GM19328 (cell line): ENCODE results near the gene DUSP6.
"Not testable (repeated sequence)": the region's sequence is repeated elsewhere in the genome, so short reads cannot be mapped to it uniquely, and the experiment has no call there.

Experiments used
- ATAC-seq: cut with Tn5 transposase; IDR thresholded peaks from one replicate; pipeline ENCODE4 v1.9.1; 2021; ENCODE audit warnings: mild to moderate bottlenecking, moderate library complexity; ENCODE audit not compliant: unreplicated experiment

The DUSP6 gene

DNA sequence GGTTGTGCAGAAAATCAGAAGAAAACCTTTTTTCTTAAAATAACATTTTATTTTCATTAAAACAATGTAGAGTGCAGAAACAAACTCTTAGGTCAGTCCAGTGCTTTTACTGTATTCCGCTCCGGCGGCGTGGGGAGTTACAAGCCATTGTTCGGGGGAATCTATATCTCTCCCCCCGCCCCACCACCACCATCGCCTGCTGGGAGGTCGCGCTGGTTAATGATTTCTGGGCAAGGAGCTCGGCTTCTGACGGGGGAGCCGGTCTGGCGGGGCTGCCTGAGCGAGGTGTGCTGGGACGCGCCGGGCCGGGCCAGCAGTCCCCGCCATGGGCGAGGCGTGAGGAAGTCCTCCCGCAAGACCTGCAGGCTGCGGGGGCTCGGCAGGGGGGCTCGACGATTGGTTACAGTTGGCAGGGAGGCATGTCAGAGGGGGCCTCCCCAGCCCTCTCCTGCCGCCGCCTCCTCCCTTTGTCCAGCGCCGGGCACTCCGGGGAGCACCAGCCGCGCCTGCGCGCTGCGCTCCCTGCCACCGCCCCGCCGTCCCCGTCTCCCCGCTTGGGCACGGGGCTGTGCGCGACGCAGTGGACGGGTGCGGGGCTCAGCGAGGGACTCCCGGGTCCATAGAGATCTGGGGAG, 1.0 kb upstream of the DUSP6 start:
- no peak for ATAC-seq

DNA sequence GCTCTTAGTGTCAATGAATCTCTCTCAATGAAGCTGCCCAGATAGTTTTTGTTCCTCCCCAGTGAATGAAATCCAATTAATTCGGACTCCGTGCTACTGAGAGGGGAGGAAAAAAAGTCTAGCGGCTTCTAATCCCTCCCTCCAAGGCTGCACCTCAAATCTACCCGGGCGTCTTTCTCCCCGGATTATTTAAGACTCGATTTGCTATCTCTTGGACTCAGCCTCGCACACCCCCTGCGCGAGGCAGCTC, 134 bp downstream of the DUSP6 start:
- no peak for ATAC-seq

DNA sequence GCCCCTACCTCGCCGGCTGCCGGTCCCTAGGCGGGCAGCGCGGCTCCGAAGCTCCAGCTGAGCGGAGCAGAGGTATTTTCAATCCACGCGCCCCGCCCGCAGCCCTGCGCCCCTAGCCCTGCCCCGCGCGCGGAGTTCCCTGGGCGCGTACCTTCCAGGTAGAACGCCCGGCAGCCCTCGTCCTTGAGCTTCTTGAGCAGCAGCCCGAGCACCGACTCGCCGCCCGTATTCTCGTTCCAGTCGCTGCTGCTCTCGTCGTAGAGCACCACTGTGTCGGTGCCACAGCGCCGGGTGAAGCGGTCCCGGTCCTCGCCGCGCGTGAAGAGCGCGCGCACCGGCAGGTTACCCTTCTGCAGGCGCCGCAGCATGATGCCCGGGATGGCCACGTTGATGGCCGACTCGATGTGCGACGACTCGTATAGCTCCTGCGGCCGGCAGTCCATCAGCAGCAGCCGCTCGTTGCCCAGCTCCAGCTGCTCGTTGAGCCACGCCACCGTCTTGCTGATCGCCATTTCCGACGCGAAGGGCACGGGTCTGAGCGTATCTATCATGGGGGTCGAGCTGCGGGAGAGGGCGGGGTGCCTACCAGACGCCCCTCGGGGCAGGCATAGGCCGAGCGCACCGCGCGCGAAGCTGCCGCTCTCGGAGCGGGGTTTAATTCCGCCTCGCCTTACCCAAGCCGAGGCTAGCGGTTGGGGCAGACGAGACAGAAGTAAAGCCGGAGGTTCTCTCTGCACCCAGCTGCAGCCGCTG, 636 bp downstream of the DUSP6 start:
- ATAC-seq: no peak

DNA sequence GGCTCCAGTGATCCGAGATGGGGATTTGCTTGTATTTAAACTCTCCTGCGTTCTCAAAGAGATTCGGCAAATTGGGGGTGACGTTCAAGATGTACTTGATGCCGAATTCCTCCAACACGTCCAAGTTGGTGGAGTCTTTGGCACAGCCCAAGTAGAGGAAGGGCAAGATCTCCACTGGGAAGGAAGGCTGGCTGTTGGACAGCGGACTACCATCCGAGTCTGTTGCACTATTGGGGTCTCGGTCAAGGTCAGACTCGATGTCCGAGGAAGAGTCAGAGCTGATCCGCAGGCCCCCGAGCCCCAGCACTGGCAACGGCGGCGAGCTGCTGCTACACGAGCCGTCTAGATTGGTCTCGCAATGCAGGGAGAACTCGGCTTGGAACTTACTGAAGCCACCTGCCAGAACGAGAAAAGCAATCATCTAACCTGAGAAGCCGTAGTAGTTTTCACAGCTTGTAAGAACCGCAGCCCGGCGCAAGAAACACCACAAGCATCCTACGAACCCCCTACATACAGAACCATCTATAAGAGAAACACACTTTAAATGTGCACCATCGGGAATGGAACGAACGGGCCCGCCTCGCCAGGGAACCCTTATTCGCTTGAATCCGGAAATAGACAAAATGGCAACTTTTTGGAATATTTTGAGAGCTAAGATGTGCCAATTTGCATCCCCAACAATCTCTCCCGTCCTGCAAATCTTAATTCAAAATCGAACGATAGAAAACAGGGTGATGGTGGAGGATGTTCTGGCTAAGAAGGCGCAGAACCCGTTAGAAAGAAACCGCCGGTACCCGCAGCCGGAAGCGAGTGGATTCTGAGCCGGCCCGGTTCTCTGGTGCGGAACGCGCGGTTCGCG, 1.4 kb downstream of the DUSP6 start:
- ATAC-seq: no peak

DNA sequence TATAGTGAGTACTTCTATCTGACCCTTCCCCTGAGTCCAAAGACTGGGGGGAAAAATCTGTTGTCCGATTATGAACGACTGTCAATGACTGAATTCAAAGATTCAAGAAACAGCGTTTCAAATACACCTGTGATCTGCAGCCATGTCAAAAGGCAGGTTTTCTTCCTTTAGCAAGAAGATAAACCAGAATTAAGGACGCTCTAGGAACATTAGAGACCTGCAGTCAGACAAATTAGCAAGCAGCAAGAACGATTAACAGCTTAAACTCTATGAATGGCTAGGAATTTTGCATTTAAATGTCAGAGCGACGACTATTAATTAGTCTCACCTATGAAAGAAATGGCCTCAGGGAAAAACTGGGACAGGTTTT, 2.1 kb downstream of the DUSP6 start:
- ATAC-seq: no peak

DNA sequence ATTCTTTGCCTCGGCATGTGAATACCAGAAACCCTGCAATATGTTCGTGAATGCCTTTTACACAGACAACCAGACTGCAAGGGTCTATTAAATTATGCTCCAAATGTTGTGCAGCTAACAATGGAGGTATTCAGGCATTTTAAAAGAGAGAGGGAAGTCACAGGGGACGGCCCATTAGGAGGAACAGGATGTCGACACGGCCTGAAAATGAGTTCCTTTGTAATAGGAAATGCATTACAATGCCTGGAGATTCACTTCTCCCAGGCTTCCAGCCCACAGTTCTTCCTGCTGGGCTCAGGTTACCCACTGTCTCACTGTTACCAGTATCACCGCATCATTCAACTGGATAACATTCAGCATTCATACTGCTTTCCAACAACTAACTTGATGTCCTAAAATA, 2.5 kb downstream of the DUSP6 start:
- ATAC-seq: no peak

DNA sequence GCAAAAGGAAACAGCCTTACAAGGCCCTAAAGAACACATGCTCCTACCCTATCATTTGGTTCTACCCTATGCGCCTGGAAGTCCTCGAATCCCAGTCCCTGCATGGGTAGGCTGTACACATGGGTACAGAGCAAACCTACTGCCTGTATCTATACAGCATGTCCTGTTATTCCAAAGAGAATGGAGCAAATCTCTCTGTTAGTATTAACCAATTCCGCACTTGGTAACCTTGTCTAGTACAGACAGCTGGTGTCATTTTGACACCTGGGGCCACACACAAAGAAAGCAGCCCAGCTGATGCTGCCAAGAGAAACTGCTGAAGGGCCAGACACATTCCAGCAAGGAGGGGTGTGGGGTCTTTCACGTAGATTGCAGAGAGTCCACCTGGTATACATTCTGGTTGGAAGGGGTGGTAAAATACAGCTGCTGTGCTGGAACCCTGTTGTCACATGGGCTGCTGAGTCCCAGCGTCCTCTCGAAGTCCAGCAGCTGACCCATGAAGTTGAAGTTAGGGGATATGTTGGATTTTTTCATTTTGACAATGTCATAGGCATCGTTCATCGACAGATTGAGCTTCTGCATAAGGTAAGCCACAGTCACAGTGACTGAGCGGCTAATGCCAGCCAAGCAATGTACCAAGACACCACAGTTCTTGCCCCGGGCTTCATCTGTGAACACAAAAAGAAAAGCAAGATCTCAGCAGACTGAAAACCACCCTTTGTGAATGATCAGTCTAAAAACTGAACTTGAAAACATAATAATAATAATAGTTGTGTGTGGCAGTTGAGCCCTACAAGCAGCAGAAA, 3.2 kb downstream of the DUSP6 start:
- ATAC-seq: no peak

DNA sequence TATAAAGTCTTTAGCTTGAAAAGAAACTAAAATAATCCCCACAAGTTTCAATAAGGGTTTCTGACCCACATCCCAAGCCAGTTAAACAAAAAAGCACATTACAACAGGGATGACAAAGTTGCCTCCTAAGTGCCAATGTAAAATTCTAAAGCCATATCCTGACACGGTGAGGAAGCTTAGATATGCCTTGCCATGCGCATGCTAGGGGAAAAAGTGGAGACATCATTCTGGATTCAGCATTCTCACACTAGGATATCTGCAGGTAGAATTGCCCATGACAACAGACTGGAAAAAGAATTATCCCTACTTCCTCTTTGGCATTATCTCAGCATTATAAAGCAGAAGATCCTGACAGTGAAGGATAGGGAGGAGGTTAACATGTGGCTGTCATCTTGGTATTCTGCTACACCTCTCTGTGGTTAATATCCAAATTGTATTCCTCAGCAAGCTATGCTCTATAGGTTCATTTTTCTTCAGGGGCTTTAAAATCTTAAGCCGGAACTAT, 4.9 kb downstream of the DUSP6 start:
- ATAC-seq: no peak

DNA sequence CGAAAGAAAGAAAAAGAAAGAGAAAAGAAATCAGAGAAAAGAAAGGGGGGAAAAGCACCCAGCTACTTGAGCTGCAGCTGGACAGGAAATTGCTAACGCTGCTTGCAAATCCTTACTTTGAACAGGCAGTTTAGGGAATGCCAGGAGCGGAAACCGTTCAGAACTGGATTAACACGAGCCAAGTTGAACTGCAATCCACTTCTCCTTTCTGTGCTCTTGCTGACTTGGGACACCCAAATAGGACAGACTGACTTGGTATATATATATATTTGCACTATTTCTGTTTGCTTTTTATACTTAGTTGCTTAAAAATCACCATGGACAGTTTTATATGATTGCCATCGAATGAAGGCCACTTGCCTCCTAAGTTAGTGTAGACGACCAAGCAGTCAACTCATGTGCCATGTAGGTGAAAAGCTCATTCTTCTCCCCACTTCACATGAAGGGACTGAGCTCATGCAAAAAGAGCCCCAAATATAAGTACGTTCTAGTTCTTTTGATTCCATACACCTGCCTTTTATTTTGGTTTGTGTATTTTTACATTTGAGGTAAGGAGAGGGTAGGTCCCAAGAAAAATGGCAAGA, 5.5 kb downstream of the DUSP6 start:
- no peak for ATAC-seq

DNA sequence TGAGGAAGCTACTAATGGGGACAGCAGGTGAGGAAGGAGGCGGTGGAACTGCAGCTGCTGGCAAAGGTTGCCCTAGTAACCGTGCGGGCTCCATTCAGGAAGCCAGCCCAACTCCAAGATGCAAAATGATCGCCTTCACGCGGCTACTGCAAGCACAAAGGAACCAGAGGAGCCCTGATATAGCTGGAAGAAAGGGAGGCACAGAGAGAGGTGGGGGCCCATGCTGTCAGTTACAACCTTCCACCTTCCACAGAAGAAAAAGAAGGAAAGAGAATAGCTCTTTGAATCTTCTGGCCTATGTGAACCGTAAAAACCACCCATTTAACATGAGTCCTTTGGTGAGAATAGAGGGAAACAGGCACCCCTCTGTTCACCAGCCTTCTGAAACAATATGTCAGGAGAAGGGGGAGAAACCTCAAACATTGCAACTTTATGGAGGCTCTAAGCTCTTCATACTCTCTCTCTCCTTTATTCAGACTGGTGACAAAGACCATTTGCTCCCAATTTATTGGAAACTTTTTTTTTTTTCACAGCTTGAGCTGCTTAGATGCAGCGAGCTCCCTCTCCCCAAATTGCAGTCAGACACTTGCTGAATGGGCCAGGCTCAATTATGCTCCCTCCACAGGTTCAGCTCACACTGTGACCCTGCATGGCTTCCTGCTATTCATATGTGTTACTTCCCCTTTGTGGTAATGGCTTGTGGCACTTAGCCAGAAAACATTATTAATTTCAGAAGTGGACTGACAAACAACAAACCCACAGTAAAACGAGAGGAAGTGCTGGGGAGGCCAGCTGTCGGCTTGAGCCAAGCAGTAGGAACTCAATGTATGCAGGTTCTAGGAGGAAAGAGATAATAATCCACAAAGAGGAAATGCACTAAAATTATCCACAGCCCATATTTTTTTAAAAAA, 6.2 kb downstream of the DUSP6 start:
- peak; percentile 99 for ATAC-seq

DNA sequence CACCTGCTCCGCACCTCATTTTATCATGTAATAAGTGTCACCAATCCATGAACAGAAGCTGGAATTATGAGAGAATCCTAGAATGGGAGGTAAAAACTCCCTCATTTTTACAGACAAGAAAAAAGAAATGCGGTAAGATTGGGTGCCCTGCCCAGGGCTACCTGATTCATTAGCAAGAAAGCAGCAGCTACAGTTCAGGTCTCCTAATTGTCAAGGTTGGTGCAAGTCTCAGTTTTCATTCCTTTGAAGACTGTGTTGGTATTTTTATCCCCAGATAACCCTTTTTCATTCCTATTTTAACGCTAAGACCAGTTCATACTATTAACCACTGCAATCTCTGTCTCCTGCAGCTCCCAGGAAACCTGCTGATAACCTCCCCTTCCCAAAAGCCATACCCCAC, 6.9 kb downstream of the DUSP6 start:
- no peak for ATAC-seq

DNA sequence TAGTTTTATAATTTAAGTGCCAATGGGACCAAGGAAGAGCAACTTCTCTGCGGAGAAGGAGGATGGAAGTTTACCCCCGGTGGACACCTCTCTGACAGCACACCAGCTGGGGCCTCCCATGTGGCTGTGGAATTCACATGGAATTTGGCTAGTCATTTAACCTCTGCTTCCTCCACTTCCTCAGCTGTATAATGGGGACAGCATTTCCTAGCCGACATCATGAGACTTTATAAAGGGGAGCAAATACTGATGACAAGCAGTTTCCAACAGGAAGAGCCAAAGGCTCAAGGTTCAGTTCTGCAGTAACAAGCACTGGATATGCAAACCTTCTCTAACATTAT, 7.5 kb downstream of the DUSP6 start:
- no peak for ATAC-seq

DNA sequence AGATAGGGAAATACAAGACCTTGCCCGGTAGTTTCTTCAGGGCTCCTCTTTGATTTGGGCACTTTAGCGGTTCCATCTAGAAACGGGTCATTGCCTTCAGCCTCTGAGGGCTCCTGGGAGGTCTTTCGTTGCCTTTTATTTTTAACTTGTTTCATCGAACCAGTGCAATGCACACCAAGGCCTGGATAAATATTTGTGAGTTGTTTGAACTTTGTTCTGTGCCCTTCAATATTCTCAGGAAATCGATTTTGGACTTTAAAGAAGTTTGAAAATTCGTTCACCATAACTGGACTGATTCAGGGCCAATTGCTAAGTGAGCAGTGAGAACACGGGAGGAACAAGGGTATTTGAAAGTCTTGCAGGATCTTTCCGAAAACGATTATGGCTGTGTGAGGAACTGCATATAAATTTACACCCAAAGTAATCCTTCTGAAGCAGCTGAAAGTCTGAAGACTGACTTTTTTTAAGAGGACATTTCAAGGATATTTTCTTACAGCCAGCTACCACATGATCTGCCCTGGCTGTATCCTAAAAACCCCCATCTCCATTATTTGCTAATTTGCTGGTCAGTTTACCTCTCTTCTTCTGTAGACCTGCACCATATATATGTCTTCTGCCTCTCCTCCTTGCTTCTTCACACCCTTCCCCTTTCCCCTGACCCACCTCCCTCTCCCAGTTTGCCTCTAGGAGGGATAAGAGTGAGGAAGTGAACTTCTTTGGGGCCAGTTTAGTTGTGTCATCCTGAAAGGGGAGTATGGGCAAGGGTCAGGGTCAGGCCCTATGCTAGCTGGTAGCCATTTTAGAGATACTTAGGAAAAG, 8.0 kb downstream of the DUSP6 start:
- no peak for ATAC-seq

DNA sequence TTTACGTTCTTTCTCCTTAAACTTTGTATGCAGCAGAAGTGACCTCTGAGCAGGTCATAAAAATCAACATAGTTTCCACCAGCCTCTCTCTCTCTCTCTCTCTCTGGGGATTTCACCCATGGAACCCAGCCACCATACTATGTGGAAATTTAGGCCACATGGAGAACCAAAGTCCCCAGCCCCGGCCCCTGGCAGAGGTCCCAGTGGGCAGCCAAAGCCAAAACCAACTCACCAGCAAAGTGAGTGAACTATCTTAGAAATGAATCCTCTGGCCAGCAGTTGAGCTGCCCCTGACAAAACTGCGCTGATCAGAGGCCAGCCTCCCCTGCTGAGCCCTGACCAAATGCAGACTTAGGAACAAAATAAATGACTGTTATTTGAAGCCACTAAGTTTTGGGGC, 9.2 kb downstream of the DUSP6 start:
- ATAC-seq: no peak

DNA sequence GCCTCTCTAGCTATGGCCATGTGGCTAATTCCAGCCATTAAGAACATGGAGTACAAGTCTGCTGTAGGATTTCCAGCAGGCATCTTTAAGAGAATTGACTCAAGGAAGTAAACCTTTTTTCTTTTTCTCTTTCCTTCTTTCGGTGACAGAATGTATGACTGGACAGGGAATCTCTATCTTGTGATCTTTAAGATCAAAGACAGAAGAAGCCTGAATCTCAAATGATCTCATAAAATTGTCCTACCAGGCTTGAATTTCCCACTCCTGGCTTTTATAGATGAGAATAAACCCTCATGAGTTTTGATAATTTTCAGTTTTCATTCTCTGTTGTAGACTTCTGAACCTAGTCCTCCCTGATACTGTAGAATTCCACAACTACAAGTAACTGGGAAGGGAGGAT, 11.4 kb downstream of the DUSP6 start:
- ATAC-seq: no peak

DNA sequence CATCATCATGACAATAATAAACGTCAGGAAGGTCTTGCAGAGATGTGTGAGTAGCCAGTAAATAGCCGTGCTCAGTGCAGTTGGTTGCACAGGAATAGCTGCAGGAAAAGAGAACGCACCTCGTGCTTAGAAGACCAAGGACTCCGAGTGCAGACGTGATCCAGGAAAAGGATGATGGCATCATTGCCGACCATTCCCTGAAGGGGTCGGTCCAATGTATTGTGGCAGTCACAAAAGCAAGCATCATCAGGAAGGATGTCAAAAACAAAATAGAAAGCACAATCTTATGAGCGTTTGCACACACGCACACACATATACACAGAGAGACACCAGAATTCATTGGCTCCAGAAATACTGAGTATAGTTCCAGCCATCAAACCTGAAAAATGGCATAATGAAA, 12.8 kb downstream of the DUSP6 start:
- no peak for ATAC-seq

DNA sequence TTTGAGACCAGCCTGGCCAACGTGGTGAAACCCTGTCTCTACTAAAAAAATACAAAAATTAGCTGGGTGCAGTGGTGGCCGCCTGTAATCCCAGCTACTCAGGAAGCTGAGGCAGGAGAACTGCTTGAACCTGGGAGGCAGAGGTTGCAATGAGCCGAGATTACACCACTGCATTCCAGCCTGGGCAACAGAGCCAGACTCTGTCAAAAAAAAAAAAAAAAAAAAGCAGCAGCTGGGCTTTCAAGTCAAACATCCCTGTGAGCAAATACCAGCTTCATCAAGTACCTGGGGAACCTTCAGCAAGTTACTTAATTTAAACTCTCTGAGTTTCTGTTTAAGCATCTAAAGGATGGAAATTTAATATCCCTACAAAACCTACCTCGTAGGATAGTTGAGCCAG, 15.2 kb downstream of the DUSP6 start:
- ATAC-seq: not testable (repeated sequence)

DNA sequence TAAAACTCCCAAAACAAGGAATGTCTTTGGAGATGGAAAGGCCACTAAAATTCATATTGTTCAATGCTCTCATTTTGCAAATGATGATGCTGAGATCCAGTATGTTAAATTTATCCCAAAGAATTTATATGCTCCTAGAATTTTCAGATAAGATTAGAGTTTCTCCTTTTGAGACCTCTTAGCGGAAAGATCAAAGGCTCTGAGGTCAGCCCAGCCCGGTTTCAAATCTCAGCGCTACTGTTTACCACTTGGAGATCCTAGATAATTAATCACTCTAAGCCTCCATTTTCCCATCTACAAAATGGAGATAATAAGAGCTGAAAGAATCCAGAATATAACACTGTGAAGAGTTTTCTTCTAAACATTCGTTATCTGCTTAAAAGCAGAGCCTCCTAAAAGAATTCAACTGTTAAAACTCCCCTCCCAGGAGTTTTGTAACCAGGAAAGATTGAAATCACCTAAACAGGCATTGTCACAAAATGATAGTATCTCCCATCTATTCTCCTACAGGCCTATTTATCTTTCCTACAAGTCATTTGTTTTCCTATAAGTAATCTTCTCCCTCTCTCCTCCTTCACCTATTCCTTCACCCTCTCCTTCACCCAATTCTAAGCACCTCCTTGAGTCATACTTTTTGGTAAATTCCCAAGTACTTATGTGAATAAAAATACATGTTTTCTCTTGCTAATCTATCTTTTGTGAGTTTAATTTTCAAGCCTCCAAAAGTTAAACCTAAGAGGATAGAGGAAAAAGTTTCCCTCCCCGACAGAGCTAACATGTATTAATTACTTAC, 16.7 kb downstream of the DUSP6 start:
- ATAC-seq: no peak
